Raji (cell line): ENCODE measurements around the gene NEURL1.
A peak's percentile ranks its signal among the peaks of the same experiment; 100 is the strongest.

Experiments
- POLR2A ChIP-seq: IDR thresholded peaks from 2 replicates; pipeline ENCODE4 v1.6.1; 2011; ENCODE audit warnings: low read depth, low read length, control low read depth; ENCODE audit not compliant: insufficient read depth

NEURL1 gene

DNA sequence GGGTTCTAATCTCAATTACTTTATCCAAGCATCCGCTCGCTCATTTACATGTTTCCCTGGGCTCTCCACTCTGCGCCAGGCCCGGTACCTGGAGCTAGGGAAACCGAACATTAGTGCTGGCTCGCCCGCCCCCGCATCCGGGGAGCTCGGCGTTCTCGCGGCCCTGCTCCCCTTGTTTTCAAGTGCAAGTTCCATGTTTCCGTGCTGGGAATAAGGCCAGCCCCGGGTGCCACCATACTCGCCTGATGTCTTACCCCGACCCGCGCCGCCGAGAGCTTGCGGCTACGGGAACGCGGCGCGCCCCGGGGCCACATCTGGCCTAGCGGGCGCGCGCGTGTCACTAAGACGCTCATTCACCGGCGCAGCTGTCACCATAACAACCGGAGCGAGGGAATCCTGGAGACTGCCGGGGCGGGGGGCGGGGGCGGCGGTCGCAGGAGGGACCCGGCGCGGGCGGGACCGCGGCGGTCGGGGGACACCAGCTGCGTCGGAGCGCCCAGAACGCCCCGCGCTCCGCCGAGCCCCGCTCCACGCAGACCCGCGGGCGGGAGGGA, at the start of gene NEURL1:
TSS of gene NEURL1 (plus strand) at position 344 of the 554 bp plus-strand sequence. CDS start 683 bp downstream, outside the sequence.
- no peak for TF ChIP-seq POLR2A

GRCh38 chr10:103444478-103444877, 49.0 kb upstream of the NEURL1 start:
- no peak for TF ChIP-seq POLR2A

DNA sequence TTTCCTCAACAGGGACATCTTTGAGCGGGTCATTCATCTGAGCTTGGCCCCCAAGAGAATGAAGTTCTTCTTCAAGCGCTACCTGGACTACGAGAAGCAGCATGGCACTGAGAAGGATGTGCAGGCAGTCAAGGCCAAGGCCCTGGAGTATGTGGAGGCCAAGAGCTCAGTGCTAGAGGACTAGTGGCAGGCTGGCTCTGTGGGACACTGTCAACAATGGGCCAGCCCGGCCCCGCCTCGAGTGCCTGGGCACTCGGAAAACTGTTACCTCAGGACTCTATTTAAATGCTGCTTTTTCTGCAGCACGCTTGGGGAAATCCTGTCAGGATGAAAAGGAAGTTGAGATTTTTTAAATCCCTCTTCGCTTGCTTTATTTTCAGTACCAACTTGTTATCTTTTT, 48.1 kb upstream of the NEURL1 start:
- TF ChIP-seq POLR2A = no peak

GRCh38 chr10:103445767-103446567, 47.5 kb upstream of the NEURL1 start:
- no peak for TF ChIP-seq POLR2A

- TF ChIP-seq POLR2A = no peak
These were observed 46.3 kb upstream of the NEURL1 start for GRCh38 chr10:103447187-103447586.

GRCh38 chr10:103448746-103449145, 44.8 kb upstream of the NEURL1 start:
- no peak for TF ChIP-seq POLR2A

GRCh38 chr10:103449208-103450144, 44.0 kb upstream of the NEURL1 start:
- TF ChIP-seq POLR2A = no peak

DNA sequence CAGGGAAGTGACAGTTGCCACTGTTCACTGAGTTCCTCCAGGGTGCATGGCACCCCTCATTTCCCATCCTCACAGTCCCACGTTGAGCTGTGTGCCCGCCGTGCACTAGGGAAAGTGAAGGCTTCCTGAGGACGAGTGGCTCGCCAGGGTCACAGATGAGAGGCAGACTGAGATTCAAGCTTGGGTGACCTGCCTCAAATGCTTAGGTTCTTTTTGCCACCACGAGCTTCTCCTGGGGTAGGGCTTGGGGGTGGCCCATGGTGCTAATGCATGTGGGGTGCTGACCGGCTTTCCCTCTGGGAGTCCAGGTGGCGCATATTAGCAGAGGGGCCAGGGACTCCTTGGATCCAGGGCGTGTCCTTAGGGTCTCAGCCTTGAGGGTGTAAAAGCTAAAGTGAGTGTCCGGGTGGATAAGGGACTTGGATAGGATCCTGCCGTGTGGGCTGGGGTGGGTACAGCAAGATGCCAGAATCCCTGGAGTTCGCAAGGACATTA, 43.3 kb upstream of the NEURL1 start:
- no peak for TF ChIP-seq POLR2A

DNA sequence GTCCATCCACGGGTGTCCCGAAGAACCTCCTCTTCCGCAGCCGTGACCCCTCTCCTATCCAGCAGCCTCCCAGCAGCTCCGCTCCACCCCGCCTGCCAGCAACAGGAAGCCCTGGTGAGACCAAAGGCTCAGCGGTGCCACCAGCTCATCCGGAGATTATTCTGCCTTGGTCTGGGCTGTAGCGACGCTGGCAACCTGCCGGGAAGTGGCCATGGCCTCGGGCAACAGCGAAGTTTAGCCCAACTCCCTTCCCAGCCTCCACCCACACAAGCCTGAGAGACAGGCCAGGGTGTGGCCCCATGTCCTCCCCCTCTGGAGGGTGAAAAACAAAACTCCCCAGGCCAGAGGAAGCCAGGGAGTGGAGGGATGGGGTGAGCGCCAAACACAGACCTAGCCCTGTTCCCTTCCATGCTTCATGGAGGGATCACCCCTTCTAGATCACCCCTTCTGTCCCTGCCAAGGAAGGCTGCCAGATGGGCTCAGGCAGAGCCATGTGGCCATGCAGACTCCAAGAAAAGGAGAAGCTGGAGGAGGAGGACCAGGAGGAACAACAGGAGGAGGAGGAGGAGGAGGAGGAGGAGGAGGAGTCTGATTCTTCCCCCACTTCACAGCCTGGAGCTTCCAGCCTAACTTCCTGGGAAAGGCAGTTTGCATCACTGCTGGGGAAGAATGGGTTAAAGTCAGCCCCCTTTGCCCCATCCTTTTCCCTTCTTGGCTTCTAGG, 42.3 kb upstream of the NEURL1 start:
- no peak for TF ChIP-seq POLR2A

GRCh38 chr10:103451831-103452505, 41.5 kb upstream of the NEURL1 start, which contains the start of gene CALHM2:
Gene CALHM2, minus strand, starts transcription at chr10:103452370. Its CDS starts 2,429 bp downstream, at chr10:103449941.
- peak; percentile 44; the same call in 1 of the 2 replicates for TF ChIP-seq POLR2A

GRCh38 chr10:103452506-103453230, 40.8 kb upstream of the NEURL1 start:
- no peak for TF ChIP-seq POLR2A

GRCh38 chr10:103454026-103454425, 39.5 kb upstream of the NEURL1 start:
- TF ChIP-seq POLR2A = no peak

DNA sequence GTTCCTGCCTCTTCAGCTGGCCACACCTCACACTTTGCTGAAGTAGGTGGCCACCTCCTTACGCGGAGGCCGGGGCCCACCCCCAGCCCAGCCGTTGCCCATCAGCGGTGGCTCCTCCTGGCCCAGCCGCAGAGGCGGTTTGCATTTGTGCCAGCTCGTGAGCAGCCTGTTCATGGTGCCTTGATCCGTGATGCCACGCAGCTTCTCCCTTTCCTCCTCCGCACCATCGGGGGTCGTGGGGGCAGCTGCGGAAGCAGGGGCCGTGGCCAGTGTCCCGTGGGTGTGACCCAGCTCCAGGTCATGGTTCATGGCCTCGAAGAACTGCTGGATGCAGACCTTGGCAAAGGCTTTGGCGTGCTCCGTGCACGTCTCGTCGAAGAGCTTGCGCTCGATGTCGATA, 38.3 kb upstream of the NEURL1 start:
- TF ChIP-seq POLR2A = no peak

DNA sequence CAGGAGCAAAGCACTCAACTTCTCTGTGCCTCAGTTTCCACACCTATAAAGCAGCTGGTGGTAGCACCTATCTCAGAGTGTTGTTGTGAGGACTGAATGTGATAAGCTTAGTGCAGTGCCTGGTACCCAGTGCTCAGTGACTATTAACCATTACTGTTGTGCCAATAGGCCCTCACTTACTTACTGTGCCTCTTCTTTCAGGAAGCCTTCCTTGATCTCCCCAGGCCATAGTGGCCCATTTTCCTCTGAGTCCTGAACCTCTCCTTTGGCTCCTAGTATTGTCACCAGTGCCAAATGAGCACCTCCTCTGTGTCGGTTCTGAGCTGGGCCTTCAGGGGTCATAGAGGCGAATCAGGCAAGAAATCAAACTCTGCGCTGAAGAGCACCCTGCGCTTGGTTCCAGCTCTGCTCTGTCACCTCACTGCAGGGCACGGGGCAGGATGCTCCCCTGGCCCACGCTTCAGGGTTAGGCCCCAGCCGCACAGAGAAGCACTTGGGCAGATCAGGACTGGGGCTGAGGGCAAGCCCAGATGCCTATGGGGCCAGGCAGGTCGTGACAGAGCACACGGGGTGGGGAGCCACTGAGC, 37.3 kb upstream of the NEURL1 start:
- TF ChIP-seq POLR2A = no peak
